Measurements from ENCODE around the gene SHKBP1. TPM values are rescaled to one million over a fixed set of nuclear protein-coding genes. Genes with fewer than 3 reads are reported as not detected.

Gene SHKBP1
- total and polyA plus RNA-seq, 9 of the 15 experiments (the other 6 are each of a cell fraction or from before 2014, with no cell fraction given), result 1.2 to 58.1 (median 22.3) TPM

GRCh38 chr19:40612831-40613689 is 36.4 kb downstream of the SHKBP1 start (continued):
- no peak for TF ChIP-seq CLOCK (CRISPR knock-in tag; IDR thresholded peaks at IDR 0.05; ENCODE audit: borderline replicate concordance)
- no peak for TF ChIP-seq FOXJ3 (CRISPR knock-in tag; IDR thresholded peaks at IDR 0.05)
- TF ChIP-seq ZNF717 (CRISPR knock-in tag; IDR thresholded peaks at IDR 0.05), result no peak
- TF ChIP-seq FOXK2 (conservative IDR thresholded peaks at IDR 0.05 in 1 of 2, IDR thresholded peaks at IDR 0.05 in 1 of 2; ENCODE audit: low read depth in 2 of 2), result peak in 1 of 2 experiments; percentile 10; a peak in 1 of 4 replicates
- TF ChIP-seq ZNF253 (CRISPR knock-in tag; conservative IDR thresholded peaks at IDR 0.05), result no peak
- no peak for TF ChIP-seq MXD1 (CRISPR knock-in tag; IDR thresholded peaks at IDR 0.05; ENCODE audit: borderline replicate concordance, poor library complexity, severe bottlenecking)
- peak; percentile 62 for TF ChIP-seq ZNF431 (CRISPR knock-in tag; IDR thresholded peaks at IDR 0.05)
- TF ChIP-seq, protein P1, sequence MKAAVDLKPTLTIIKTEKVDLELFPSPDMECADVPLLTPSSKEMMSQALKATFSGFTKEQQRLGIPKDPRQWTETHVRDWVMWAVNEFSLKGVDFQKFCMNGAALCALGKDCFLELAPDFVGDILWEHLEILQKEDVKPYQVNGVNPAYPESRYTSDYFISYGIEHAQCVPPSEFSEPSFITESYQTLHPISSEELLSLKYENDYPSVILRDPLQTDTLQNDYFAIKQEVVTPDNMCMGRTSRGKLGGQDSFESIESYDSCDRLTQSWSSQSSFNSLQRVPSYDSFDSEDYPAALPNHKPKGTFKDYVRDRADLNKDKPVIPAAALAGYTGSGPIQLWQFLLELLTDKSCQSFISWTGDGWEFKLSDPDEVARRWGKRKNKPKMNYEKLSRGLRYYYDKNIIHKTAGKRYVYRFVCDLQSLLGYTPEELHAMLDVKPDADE (conservative IDR thresholded peaks at IDR 0.05; ENCODE audit: control insufficient read depth, low read depth, low read length), result no peak
- TF ChIP-seq HDAC2 (IDR thresholded peaks at IDR 0.05), result 0 out of 2 replicates have a peak, but pooled peaks have one; percentile 29
- TF ChIP-seq ZNF41 (CRISPR knock-in tag; conservative IDR thresholded peaks at IDR 0.05), result no peak
- TF ChIP-seq POLR2B (IDR thresholded peaks at IDR 0.05; ENCODE audit: low read depth, partially characterized antibody), result no peak
- 0 out of 2 replicates have a peak, but pooled peaks have one; percentile 32 for TF ChIP-seq MYNN (IDR thresholded peaks at IDR 0.05)
- TF ChIP-seq MYNN (CRISPR knock-in tag; IDR thresholded peaks at IDR 0.05), result no peak
- no peak for TF ChIP-seq NR2F6 (CRISPR knock-in tag; IDR thresholded peaks at IDR 0.05)
- no peak for TF ChIP-seq BRF1 (IDR thresholded peaks at IDR 0.05; ENCODE audit: borderline replicate concordance, extremely low read depth, insufficient read length)
- TF ChIP-seq SP1 (CRISPR knock-in tag; IDR thresholded peaks at IDR 0.05), result peak; percentile 68; the same call in 1 of the 2 replicates
- no peak for TF ChIP-seq MAFK (IDR thresholded peaks at IDR 0.05; ENCODE audit: low read length)
- TF ChIP-seq TSC22D4 (tag; IDR thresholded peaks at IDR 0.05), result no peak
- no peak for TF ChIP-seq DNMT1 (IDR thresholded peaks at IDR 0.05)
- TF ChIP-seq, protein P2, sequence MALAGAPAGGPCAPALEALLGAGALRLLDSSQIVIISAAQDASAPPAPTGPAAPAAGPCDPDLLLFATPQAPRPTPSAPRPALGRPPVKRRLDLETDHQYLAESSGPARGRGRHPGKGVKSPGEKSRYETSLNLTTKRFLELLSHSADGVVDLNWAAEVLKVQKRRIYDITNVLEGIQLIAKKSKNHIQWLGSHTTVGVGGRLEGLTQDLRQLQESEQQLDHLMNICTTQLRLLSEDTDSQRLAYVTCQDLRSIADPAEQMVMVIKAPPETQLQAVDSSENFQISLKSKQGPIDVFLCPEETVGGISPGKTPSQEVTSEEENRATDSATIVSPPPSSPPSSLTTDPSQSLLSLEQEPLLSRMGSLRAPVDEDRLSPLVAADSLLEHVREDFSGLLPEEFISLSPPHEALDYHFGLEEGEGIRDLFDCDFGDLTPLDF (CRISPR knock-in tag; IDR thresholded peaks at IDR 0.05), result peak; percentile 44; the same call in 1 of the 2 replicates
- peak; percentile 63 for TF ChIP-seq BHLHE40 (IDR thresholded peaks at IDR 0.05; ENCODE audit: low read length)
- TF ChIP-seq NONO (IDR thresholded peaks at IDR 0.05; ENCODE audit: low read depth in 2 of 2, low read length in 1 of 2), result no peak

Measured in K562 (cell line).